Hematopoietic multipotent progenitor cell (in vitro differentiated cells): ENCODE data around the gene AGAP2. TPM values are rescaled to one million over a fixed set of nuclear protein-coding genes. Genes with fewer than 3 reads are reported as not detected.

Experiments used
- DNase-seq, 3 donors: peaks; one replicate each; pipeline ENCODE4 v3.0.0-alpha.2; 2011 to 2015; ENCODE audit warnings: low read depth in 2 of 3, low spot score in 2 of 3
- total RNA-seq: library from RNA; depleted of rRNA; stranded (reverse); fragments of >200 nt; gene quantifications from one replicate; pipeline ENCODE4 v1.2.3, GENCODE V29; 2012

Gene AGAP2
- total RNA-seq, 1 donor = 82.9 TPM

DNA sequence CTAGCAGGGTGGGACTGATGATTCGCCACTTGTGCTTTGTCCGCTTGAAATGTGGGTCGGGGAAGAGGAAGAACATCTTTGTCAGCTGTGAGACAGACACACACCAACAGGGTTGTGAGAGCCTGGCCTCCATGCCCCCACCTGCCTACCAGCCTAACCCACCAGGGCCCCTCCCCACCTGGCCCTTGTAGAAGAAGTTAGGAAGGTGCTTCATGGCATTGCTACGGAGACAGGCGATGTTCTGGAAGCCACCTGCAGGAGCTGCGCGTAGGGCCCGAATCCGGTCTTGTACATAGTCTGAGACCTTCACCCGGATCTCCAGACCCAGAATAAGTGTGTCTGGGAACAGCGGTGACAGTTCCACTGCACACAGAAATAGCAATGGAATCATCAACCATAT is 31.1 kb upstream of the AGAP2 start:
- no peak for DNase-seq

DNA sequence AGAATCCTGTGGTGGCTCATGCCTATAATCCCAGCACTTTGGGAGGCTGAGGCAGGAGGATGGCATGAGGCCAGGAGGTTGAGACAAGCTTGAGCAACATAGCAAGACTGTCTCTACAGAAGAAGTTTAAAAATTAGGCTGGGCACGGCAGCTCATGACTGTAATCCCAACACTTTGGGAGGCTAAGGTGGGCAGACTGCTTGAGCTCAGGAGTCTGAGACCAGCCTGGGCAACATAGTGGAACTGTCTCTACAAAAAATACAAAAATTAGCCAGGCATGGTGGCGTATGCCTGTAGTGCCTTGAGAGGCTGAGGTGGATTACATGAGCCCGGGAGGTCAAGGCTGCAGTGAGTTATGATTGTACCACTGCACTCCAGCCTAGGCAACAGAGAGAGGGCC is 29.3 kb upstream of the AGAP2 start:
- DNase-seq = no peak

DNA sequence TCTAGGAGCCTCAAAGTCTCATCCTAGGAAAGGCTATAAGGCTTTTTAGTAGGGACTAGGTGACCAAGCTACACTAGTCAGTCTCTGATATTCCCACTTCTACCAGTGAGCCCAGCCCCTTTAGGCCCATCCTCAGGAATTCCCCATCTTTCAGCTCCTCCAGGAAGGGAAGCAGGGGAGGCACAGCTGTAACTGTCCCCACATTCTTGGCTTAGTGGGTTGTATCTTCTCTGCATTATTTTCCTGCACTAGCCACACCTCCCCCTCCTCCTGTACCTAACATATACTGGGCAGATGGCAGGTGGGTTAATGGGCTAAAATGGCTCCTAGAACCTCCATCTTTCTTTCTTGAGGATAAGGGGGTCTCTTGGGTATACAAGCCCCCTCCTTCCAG is 28.8 kb upstream of the AGAP2 start:
- no peak for DNase-seq

DNA sequence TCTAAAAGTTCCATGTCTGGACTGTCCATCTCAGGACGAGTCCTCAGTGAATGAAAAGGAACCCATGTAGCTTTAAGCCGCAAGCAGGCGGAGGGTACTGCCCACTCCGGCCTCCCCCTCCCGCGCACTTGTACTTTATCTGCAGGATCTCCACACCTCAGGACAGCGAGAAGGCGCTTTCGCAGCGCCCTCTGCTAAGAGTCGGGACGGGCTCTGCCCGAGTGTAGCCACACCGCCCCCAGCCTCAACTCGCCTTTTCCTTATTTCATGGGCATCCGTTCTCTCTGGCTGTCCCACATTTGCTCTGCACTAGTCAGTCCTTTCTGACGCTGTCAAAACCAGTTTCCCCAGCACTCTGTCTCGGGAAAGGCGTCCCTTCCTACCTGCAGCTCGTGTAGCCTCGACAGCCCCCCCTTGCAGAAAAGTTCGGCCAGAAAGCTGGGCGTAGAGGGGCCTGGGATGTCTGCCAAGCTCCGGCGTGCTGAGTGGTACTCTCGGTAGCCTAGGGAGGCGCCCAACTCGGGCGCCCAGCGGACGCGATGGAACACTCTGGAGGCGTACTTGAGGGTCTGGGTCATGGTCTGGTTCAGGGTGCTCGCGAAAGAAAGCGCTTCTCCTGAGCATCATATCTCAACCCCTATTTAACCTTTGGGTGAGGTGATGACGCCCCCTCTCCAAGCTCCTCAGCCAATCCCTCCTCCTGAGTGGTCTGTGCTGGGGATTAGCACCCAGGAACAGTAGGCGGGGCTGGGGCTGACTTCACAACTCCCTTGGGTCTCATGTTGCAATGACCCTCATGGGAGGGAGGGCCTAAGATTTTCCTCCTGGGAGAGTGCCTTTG is 28.1 kb upstream of the AGAP2 start, which contains the start of gene CYP27B1:
TSS of gene CYP27B1 (minus strand) at position 615 of the 841 bp plus-strand sequence. CDS start at position 578, 37 bp downstream.
- no peak for DNase-seq

DNA sequence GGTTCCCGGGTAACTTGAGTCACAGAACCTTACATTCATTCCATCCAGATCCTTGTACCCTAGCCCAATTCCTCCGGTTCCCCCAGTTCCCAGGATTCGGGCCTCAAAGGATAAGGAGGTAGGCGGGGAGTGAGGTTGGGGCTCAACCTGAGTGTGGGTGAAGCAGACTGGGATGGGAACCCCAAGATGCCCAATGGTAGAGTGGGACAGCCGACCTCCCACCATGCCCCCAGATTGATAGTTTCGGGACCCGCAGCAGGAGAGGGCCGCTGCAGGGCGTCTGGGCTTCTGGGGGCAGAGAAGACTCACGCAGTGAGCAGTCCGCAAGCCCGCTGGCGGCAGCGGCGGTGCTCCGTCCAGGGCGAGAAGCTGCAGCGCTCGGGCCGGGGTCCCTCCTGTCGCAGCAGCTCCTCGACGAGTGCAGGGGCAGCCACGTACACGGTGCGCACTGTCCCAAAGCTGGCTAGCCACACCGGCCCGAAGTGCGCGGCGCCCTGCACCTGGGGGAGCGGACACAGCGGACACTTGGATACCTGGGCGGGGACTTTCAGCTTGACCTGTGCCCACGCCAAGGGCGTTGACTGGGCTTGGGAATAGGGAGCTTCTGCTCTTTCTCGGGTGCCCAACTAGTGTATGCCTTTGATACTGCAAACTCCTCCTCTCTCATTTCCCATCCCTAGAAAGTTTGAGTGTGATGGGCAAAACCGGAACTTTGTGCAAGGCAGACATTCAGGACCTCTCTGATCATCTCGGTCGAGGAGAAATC is 27.3 kb upstream of the AGAP2 start:
- no peak for DNase-seq

DNA sequence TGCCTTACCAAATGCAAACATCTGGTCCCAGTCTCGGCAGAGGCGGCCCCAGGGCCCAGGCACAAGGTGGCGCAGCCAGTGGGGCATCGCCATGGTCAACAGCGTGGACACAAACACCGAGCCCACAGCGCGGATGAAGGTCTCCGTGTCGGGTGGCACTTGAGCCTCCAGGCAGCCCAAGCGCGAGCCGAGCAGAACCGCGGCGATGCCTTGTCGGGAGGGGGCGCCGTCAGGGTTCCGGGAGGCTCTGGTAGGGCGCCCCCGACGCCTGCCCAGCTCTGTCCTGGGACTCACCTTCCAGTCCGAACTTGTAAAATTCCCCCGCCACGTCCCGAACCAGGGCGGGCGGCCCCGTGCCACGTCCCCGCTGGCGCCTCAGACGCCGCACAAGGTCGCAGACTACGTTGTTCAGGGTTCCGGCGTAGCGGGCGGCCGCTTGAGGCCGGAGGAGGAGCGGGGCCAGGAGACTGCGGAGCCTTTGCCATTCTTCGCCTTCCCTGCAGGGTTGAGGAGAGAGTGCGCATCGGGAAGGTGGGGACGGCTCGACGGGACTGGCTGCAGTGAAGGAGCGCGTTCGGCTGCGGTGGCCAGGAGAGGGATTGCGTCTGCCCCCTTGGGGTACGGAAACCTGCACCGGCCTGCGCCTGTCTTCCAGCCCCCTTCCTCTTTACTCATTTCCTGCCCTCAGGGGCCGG is 26.6 kb upstream of the AGAP2 start:
- DNase-seq = peak in 2 of 3 donors; percentile 51 to 53

DNA sequence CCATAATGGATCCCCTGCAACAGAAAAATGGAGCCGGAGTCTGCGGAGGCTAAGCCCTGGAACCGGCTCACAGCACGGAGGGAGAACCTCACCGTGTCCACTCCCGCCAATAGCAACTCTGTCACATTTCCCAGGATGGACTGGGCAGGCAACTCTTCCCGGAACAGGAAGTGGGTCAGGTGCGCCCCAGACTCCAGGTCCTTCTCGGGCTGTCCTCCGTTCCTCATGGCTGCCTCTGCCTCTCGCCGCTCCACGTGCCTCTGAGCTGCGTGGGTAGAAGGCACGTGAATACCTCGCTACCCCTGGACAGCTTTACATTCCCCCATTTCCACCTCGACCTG is 26.1 kb upstream of the AGAP2 start:
- no peak for DNase-seq

DNA sequence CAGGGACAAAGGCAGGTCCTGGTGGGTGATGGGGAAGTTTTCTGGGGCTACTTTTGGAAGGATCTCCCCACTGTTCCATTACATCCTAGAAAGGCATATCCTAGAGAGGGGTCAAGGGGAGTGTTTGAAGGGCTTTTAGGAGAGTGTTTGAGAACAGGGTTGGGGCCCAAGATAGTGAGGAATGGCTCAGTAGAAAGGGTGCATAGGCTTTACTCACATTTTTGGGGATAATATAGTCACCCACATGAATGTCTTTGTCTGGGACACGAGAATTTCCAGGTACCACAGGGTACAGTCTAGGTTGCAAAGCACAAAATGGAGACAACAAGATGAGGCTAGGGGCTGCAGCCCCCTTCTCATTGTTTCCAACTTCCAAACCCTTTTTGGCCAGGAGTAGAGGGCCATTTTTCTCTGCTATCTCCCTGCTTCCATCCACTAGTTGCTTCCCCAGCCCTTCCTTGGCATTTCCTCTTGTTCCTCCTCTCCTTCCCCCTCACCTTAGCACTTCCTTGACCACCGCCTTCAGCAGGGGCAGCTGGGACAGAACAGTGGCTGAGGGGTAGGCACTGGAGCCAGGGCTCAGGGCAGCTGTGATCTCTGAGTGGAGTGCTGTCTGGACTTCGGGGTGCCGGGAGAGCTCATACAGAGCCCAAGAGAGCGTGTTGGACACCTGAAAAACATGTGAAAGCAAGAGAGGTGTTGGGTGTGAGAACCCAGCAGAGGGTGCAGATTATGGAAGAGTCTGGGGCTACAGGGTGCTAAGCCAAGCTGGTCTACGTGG is 25.5 kb upstream of the AGAP2 start:
- no peak for DNase-seq

DNA sequence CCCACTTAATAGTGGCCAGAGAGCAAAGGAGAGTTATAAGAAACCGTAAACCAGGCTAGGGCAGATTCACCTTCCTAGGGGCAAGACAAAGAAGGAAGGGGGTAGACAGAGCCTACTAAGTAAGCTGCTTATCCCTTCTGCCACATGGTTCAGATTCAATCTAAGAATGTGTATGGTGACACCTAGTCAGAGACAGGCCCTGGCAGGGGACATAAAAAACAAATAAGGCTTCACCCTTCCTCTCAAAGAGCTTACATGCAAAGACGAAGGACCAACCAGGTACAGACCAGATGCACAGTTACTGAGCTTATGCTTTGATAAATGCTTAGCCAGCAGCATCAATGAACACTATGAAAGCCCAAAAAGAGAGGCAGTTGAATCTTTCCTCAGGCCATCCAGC is 23.9 kb upstream of the AGAP2 start:
- no peak for DNase-seq

DNA sequence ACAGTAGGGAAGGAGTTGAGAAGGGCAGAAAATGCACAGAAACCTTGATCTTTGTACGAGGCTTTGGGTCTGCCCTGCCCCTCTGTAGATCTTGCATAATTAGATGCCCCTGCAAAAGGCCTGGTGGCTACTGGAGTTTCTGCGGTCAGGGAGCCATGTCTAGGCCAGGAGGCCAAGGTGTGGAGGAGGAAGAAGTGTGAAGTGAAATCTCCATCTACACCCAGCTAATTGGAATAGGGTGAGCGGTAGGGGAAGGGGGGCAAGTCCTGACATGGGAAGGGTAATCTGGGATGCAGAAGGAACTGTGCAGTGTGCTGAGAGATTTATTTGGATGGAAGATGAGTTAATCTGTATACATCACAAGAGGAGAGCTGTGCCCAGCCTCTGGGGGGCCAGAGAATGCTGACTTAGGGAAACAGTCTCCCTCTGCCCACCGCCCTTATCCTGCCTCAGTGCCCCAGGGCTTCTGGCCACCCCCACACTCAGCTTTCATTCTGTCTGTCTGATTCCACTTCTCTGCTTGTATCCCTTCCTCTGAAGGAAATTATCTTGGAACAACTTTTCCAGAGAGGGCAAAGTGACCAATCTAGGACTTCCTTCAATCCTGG is 23.0 kb upstream of the AGAP2 start:
- DNase-seq = no peak

DNA sequence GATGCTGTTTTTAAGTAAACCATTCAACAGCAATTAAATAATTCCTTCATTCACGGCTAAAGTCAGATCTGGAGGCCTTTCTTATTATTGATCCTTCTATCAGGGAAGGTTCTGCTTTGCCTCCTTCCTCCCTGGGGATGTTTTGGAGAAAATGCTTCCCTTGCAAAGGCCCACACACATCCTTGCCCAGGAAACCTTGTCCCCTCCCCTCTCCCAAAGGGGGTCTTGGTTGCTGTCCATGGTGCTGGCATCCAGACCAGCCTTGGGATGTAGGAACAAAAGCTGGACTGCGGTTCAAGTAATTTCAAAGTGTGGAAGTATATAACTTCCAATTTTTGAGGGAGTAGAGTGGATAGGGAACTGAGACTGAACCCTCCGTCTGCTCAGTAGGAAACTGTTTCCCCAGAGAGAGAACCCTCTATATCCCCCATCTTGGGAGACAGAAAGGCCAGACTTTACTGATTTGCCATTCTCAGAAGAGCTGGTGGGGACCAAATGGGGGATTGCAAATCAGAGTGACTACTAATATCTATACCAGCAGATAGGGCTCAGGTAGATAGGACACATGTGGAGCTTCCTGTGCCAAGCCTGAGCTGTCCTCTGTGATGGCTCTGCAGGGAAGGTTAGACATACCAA is 21.9 kb upstream of the AGAP2 start:
- no peak for DNase-seq

DNA sequence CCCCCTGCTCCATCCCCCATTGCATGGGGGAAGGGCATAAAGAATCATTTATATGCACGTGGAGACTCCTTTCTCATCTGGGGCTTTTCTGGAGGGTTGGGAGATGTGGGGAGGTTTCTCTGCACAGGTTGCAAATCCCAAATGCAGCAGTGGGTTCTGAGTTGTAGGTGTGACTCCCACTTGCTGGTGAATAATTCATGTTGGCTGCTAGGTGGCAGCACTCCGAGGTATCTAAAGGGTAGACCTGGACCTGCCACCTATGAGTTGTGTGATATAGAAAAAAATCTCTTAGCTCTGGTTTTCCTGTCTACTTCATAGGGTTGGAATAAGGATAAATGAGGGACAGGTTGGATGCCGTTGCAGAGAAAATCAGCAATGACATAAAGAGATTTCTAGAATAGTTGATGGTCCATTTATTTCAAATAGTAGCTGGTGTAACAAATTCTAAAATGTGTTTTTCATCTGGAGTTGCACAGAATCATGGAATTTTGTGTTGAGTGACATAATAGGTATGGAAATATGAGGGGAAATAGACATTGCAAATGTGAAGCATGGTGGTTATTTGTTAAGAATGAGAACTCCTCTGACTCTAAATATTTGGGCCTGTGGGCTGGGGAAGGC is 20.9 kb upstream of the AGAP2 start:
- DNase-seq = peak in 2 of 3 donors; percentile 39 to 65

DNA sequence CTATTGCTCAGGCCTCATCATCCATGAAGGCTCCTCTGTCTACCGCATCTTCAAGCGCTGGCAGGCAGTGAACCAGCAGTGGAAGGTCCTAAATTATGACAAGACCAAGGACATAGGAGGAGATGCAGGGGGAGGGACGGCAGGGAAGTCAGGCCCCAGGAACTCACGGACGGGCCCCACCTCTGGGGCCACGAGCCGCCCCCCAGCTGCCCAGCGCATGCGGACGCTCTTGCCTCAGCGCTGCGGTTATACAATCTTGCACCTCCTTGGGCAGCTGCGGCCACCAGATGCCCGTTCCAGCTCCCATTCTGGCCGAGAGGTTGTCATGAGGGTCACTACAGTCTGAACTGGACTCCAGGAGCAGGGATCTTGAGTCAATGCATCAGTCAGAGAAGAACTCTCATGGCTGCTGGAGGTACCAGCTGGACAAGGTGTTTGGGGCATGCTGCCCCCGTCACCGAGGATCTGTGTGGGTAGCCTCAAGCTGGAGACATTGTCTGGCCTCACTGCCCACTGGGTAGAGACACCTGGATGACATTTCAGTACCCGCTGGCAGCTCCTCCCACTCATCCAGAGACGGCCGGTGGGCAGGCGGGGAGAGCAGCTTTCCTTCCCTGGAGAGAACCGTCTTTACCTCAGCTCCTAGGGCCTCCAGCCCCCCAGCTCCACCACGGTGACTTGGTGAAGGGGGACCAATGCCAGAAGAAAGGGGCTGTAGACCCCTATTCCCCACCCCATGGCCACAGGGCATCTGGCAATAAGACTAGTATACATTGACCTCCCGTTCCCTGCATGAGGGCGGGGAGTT is 20.2 kb upstream of the AGAP2 start:
- DNase-seq = no peak

DNA sequence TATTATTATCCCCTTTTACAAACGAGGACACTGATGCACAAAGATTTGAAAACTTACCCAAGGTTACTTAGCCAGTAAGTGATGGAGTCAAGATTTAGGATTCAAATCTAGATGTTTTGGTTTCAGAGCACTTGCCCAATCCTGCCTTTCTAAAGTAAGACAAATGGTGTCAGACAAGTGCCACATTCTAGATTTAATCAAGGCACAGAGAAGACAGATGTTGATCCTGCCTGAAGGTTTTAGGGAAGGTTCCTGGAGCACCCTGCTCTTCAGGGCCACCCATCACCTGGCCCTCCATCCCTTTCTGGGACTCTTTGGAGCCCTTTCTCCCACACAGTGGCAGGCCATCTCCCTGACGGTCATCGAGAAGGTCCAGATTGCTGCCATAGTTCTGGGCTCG is 19.2 kb upstream of the AGAP2 start:
- DNase-seq = no peak

DNA sequence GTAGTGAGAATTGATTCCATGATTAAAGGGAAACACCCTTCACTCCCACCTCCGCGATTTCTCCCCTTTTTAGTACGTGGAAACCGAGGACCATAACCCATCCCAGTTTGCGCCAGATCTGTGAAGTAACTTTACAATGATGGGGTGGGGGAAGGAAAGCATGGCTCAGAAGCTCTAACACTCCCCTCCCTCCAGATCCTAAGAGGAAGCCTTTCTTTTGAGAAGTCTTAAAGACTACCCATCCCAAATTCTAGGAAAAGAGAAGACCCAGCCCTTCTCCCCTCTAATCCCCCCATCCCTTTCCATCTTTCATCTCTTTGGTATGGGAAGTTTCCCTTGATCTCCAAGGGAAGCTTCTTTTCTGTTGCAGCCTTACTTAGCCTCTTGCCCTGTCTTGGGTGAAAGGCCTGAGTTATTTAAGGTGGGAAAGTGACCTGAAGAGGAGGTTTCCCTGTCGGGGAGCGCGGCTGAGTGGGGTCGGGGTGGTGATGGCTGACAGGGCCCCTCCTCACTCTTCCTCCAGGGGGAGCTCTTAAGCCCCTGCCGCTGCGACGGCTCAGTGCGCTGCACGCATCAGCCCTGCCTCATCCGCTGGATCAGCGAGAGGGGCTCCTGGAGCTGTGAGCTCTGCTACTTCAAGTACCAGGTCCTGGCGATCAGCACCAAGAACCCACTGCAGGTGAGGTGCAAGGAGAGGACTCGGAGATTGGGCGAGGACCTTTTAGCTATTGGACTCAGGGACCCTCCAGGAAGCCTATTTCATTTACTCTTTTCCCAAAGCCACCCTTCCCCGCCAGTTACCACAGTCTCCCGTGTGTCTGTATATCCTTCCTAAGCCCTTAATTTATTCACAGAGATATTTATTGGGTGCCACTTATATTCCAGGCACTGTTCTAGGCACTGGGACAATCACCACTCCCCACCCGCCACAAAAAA is 18.1 kb upstream of the AGAP2 start:
- peak in 2 of 3 donors; percentile 67 to 81 for DNase-seq

DNA sequence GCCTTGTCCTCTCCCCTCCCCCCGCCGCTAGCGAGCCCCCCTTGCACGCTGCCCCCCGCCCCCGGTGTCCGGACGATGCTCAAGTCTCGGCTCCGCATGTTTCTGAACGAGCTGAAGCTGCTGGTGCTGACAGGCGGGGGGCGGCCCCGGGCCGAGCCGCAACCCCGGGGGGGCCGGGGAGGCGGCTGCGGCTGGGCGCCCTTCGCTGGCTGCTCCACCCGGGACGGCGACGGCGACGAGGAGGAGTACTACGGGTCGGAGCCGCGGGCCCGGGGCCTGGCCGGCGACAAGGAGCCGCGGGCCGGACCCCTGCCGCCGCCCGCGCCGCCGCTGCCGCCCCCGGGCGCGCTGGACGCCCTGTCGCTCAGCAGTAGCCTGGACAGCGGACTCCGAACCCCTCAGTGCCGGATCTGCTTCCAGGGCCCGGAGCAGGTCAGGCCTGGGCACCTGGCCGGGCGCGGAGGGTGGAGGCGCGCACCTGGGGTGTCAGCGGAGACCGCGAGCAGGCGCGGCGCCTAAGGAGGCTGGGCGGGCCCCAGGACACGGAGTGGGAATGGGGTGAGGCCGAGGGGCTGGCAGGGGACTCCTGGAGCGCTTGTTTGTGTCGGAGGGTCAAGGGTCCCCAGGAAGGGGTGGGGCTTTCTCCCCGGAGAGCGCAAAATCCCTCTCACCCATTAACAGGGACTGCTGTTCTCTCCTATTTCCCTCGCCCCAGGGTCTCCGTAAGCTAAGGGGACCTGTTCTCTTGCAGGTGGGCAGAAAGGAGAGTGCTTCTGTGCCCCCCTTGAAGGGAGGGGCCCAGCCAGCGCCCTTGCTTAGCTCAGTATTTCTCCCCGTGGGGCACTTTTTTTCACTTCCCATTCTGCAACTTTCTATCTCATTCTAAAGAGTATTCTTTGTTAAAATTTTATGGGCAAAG is 17.2 kb upstream of the AGAP2 start:
- DNase-seq = no peak

DNA sequence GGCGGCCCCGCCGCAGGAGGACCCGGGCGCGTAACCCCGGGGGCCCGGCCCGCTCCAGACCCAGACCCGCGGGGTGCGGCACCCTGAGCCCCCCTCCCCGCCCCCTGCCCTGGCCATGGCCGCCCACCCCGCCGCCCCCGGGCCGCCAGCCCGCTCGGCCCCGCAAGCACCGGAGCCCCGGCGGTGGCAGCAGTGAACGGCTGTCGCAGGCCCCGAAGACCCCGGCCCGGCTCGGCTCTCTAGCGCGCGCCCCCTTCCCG is 16.6 kb upstream of the AGAP2 start:
- DNase-seq = no peak
